ENCODE results near the gene ZMYND10.

Gene ZMYND10

GRCh38 chr3:50342813-50343633, 2.5 kb downstream of the ZMYND10 start:
- DNase-seq: no peak

DNA sequence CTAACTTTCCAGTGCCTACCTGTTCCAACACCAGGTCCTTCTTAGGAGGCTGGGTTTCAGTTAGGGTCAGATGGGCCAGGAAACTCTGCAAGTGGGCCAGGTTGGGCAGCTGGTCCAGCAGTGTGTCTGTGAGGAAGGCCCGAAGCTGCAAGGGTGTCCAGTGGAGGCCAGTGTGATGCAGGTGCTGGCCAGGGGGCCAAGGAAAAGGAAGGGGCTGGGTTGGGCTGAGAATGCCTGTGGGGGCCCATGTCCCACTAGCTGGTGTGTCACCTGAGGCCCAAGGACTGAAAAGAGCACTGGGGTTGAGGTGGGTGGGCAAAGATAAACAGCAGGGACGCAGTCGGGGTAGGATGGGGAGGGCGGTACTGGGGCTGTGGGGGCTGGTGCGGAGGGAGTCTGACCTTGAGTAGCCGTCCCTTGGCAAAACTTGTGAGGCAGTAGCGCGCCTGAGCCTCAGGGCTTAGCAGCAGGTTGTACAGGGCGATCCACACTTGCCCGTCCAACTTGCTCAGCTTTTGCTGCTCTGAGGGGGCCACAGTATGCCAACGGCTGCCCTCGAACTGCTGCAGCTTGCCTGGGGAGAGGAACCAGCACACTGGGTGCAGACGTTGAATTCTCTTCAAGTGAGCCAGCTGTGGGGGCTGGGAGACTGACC, 3.4 kb downstream of the ZMYND10 start:
- DNase-seq: no peak

DNA sequence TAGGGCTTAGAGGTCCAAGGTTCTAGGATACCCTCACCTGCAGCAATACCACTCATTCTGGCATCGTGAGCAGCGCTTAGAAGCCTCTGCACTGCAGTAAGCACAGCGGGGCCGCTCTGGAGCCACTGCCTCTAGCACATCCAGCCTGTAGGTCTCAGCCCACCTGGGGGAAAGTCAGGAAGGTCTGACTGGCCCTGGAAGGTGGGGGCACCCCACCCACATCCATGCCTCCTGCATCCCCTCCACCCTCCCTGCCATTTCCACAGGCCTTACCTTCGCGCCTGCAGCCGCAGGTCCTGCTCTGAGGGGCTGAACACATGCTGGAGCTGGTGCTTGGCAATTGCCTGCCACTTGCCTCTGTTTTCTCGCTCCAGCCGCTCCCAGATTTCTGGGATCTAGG, 4.0 kb downstream of the ZMYND10 start:
- no peak for DNase-seq

- DNase-seq: peak; percentile 50
These were observed 4.8 kb downstream of the ZMYND10 start, which contains the start of gene RASSF1 for GRCh38 chr3:50340448-50341329. TSS of gene RASSF1 (minus strand) at chr3:50340836. CDS start at chr3:50340805, 31 bp downstream.

DNA sequence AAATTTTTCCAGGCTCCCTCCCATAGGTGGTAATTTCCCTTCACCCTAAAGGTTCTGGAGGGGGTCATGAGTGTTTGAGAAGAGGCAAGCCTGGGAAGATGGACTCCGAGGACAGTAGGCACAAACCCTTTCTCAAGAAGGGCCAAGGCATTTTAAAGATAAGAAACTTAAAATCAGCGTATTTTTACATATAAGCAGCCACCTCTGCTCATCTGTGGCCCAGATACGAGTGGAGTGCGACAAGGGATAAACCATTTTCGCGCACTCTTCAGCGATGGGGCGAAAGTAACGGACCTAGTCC, 5.4 kb downstream of the ZMYND10 start:
- DNase-seq: no peak

GRCh38 chr3:50339485-50340146, 5.9 kb downstream of the ZMYND10 start:
- DNase-seq: no peak

GRCh38 chr3:50338965-50339364, 6.6 kb downstream of the ZMYND10 start:
- DNase-seq: no peak

- DNase-seq: peak; percentile 95
These were observed 8.2 kb downstream of the ZMYND10 start for GRCh38 chr3:50337175-50337861.

- no peak for DNase-seq
These were observed 8.9 kb downstream of the ZMYND10 start for GRCh38 chr3:50336452-50337174.

DNA sequence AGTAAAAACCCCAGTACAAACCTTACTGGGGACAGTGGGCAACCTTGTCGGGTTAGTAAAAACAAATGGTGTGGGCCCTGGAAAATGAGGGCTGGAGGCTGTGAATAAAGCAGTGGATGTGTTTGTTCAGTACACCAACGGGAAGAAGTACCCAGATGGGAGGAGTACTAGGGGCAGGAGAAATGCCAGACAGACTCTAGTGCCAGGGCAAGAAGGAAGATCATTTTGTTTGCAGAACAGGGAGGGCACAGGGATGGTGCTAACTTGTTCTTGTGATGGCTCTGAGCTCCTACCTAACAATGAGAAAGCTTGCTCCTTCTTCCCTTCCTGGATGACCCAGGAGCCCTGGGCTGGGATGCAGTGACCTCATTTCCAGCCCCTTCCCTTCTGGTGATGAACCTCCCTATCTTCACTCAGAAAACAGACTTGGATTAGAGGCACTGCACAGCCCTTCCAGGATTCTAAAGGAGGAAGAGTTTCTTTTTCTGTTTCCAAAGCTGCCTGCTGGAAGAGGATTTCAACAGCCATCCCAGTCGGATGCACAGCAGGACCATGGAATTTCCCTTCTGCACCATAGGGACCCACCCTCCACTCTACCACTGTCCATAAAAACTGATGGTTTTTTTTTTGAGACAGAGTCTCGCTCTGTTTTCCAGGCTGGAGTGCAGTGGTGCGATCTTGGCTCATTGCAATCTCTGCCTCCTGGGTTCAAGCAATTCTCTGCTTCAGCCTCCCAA, 11.0 kb downstream of the ZMYND10 start:
- no peak for DNase-seq

GRCh38 chr3:50333744-50334328, 11.7 kb downstream of the ZMYND10 start:
- DNase-seq: no peak

- DNase-seq: no peak
These were observed 14.1 kb downstream of the ZMYND10 start for GRCh38 chr3:50331364-50331907.

GRCh38 chr3:50330330-50330729, 15.2 kb downstream of the ZMYND10 start:
- DNase-seq: no peak

DNA sequence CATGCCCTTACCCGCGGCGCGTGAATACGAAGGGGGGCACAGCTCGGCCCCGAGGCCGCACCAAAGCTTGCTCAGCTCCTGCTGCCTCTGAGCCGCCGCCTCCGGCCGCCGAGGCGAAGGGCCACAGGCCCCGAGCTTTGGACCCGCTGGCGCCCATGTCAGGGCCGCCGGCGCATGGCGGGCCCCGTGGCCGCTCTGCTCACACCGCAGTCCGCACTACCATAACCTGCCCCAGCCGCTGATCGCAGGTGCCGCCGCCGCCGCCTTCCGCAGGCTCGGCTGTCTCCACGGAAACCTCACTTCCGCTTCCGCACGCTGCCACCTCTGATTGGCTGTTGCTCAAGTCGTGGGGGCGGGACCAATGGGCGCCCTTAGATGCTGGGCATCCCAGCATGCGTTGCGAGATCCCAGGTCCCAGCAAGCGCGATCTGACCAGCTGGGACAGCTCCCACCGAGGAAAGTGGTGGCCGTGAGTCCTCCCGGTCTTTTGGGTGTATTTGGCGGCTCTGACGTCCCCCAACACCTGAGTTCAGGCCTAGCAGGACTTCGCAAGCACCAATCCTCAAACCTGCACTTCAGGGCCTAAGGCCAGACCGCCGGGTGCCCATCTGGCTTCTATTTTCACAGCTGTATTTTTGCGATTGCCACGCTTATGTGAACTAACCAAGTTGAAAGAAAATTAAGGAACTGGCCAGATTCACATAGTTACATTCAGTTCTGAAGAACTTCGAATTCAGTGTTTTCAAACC, 17.4 kb downstream of the ZMYND10 start, which contains the start of gene TUSC2:
TSS of gene TUSC2 (minus strand) at position 281 of the 749 bp plus-strand sequence. CDS start at position 157, 124 bp downstream.
- peak; percentile 91 for DNase-seq

DNA sequence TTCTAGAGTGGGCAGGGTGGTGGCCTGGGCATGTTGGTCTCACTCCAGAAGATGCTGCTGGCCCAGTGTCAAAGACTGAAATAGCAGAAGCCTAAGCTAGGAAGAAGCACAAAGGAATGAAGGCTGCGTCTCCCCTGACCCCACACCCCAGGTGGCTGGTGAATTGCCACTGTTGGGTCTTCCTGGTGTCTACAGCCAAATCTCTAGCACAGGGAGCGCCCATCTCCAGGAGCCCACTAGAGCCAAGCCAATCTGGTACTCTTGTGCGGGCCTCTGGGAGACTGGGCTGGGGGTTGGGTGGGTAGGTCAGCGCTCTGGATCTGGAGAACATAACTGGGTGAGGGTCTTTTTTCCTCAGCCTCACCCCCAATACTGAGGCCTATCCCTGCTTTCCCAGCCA, 18.4 kb downstream of the ZMYND10 start:
- no peak for DNase-seq

- no peak for DNase-seq
These were observed 19.4 kb downstream of the ZMYND10 start for GRCh38 chr3:50326182-50326541.

GRCh38 chr3:50325497-50326181, 19.9 kb downstream of the ZMYND10 start:
- DNase-seq: no peak

GRCh38 chr3:50325113-50325480, 20.4 kb downstream of the ZMYND10 start:
- no peak for DNase-seq

Data from central memory CD4-positive, alpha-beta T cell (primary cell).